GM12874 (cell line): ENCODE data around the gene ZMIZ1.

Source experiments
- TF ChIP-seq, protein P1 (sequence below): IDR thresholded peaks from 2 replicates; pipeline ENCODE4 v1.5.1; 2011; ENCODE audit warnings: low read depth, mild to moderate bottlenecking, control low read depth, low read length, moderate library complexity; ENCODE audit not compliant: insufficient read depth

The ZMIZ1 gene

DNA sequence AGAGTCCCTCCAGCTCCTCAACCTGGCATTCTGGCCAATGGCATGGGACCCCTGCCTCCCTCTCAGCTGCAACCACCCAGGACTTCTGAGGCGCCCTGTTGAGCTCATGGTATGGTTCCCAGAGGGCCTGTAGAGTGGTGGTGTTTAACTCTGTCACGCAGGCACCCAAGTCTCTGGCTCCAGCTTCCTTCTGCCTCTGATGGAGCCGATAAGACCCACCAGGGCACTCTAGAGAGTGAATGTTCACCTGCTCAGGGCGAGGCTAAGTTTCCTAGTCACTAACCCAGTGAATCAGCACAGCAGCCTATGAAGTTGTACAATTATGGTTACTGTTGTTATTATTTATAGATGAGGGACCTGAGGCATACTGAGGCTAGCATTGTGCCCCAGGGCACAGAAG, 120.4 kb downstream of the ZMIZ1 start:
- TF ChIP-seq, protein P1, sequence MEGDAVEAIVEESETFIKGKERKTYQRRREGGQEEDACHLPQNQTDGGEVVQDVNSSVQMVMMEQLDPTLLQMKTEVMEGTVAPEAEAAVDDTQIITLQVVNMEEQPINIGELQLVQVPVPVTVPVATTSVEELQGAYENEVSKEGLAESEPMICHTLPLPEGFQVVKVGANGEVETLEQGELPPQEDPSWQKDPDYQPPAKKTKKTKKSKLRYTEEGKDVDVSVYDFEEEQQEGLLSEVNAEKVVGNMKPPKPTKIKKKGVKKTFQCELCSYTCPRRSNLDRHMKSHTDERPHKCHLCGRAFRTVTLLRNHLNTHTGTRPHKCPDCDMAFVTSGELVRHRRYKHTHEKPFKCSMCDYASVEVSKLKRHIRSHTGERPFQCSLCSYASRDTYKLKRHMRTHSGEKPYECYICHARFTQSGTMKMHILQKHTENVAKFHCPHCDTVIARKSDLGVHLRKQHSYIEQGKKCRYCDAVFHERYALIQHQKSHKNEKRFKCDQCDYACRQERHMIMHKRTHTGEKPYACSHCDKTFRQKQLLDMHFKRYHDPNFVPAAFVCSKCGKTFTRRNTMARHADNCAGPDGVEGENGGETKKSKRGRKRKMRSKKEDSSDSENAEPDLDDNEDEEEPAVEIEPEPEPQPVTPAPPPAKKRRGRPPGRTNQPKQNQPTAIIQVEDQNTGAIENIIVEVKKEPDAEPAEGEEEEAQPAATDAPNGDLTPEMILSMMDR, result no peak

DNA sequence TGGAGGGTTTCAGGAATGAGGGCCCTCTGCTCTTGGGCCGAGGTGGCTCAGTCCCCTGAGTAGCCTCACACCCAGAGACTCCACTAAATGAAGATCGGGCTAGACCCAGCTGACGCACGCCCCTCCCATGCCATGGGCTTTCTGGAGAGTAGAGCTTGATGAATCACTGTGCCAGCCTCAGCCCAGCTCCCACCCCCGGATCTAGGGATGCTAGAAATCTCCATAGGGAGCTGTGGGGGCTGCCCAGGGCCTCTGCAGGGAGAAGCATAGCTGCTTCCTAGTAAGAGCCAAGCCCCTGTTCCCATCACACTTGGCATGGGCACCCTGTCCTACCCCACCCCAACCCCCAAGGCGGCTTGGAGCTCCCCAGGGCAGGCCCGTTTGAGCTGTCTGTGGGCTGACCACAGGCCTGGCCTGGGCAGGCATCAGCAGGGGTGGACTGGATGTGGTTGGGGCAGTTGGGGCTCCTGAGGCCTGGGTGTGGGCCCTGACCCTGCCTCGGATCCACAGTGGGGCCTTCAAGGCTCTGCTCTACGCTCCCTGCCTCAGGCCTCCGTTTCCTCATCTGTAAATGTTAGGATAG, 121.2 kb downstream of the ZMIZ1 start:
- TF ChIP-seq, protein P1, result no peak

GRCh38 chr10:79190740-79191261, 122.0 kb downstream of the ZMIZ1 start:
- TF ChIP-seq, protein P1, result no peak

GRCh38 chr10:79191951-79192676, 123.3 kb downstream of the ZMIZ1 start:
- TF ChIP-seq, protein P1, result no peak

DNA sequence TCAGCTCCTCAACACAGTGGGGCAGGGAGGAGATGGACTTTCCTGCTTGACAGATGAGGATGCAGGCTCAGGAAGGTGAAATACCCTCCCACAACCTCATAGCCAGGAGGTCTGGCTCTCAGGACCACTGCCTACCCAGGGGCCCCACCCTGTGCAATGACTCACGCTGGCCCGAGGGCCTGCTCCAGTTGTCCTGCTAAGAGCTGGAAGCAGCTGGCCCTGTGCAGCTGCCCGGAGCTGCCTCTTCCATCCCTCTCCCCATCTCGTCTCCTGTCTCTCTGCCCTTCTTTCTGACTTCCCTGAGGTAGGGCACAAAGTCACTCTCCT, 123.9 kb downstream of the ZMIZ1 start:
- TF ChIP-seq, protein P1, result no peak

GRCh38 chr10:79193694-79194382, 125.1 kb downstream of the ZMIZ1 start:
- TF ChIP-seq, protein P1, result no peak
